ENCODE measurements around the gene PGM3.

GRCh38 chr6:83231146-83231545 is 38.1 kb upstream of the PGM3 start:
- no peak for TF ChIP-seq PBX3 (CRISPR knock-in tag; IDR thresholded peaks at IDR 0.05)
- TF ChIP-seq ZNF600 (tag by site-specific recombination; IDR thresholded peaks at IDR 0.05): no peak

Data from HEK293 (cell line).